HepG2 (cell line): ENCODE measurements around the gene RASD2. TPM values are rescaled to one million over a fixed set of nuclear protein-coding genes. Genes with fewer than 3 reads are reported as not detected.

Source experiments
- ATAC-seq: fragments of 200-7000 bp; cut with Tn5 transposase; 3 replicates; pipeline ENCODE4 v1.9.1; 2020; ENCODE audit warnings: mild to moderate bottlenecking, moderate library complexity
- BruUV-seq: library from RNA; stranded (reverse); fragments of 400-500 nt; replicated peaks from 2 replicates; lab custom pipeline; 2021; lab: Mats Ljungman, UMichigan
- CTCF ChIA-PET: fragments of 300-600 bp; formaldehyde crosslinking; extraction: SDS; loops from one replicate; lab custom pipeline; 2021; ENCODE audit warnings: low total read pairs, inconsistent platforms, low intra/inter-chr PET ratio; lab: Yijun Ruan, JAX
- POLR2A ChIA-PET: fragments of 350-600 bp; sonication (Branson Sonifier 250); formaldehyde crosslinking; loops from one replicate; lab custom pipeline; 2020; ENCODE audit warnings: antibody characterized with exemption, inconsistent platforms; lab: Yijun Ruan, JAX
- DNase-seq: peaks from one replicate; pipeline ENCODE4 v3.0.0-alpha.2; 2015; ENCODE audit warnings: low spot score
- FAIRE-seq: peaks from 3 replicates; lab custom pipeline; 2011; peaks lifted over from hg19 to GRCh38; lab: Jason Lieb, UNC
- H2AFZ ChIP-seq: one replicate; pipeline ENCODE4 v1.6.1; 2011; ENCODE audit warnings: low read length, inconsistent platforms
- H3K27ac ChIP-seq: fragments of 300-600 bp; 3 replicates; pipeline ENCODE4 v1.8.0; 2011; ENCODE audit warnings: mixed run types, mild to moderate bottlenecking, mixed read lengths, low read length, inconsistent platforms; ENCODE audit not compliant: insufficient read depth; ENCODE audit errors: extremely low read length
- H3K27me3 ChIP-seq, 2 experiments: fragments of 200-600 bp in 1 of 2; 2 replicates in 1 of 2; 3 replicates in 1 of 2; pipeline versions ENCODE4 v1.6.0 to v1.8.0; 2011; ENCODE audit warnings: low read length in 2 of 2, mild to moderate bottlenecking in 2 of 2, moderate library complexity in 2 of 2, inconsistent platforms in 1 of 2; ENCODE audit not compliant: insufficient read depth in 2 of 2, control insufficient read depth in 1 of 2
- H3K36me3 ChIP-seq, 2 experiments: fragments of 200-600 bp in 1 of 2; replicated peaks in 1 of 2; 2 replicates in 1 of 2; 3 replicates in 1 of 2; pipeline versions ENCODE4 v1.5.1 to v1.8.0; 2011; ENCODE audit warnings: low read length in 2 of 2, inconsistent platforms in 1 of 2; ENCODE audit not compliant: insufficient read depth in 2 of 2, control insufficient read depth in 1 of 2
- H3K4me1 ChIP-seq: 2 replicates; pipeline ENCODE4 v1.5.1; 2012; ENCODE audit warnings: low read length, inconsistent platforms; ENCODE audit not compliant: insufficient read depth
- H3K4me2 ChIP-seq: 2 replicates; pipeline ENCODE4 v1.6.0; 2011; ENCODE audit warnings: low read depth, low read length, inconsistent platforms
- H3K4me3 ChIP-seq, 3 experiments: fragments of 200-600 bp in 1 of 3; sonication (generic), shearing (Covaris generic) in 1 of 3; replicated peaks in 1 of 3; 2 replicates each; pipeline ENCODE4 v1.5.1; 2011 to 2016; ENCODE audit warnings: low read length in 3 of 3, inconsistent platforms in 2 of 3, low read depth in 2 of 3, mild to moderate bottlenecking in 2 of 3, control low read depth in 1 of 3, mixed read lengths in 1 of 3; ENCODE audit not compliant: insufficient read depth in 1 of 3
- H3K79me2 ChIP-seq: one replicate; pipeline ENCODE4 v1.6.1; 2011; ENCODE audit warnings: low read length, inconsistent platforms; ENCODE audit not compliant: insufficient read depth
- H3K9ac ChIP-seq: 2 replicates; pipeline ENCODE4 v1.6.0; 2011; ENCODE audit warnings: mild to moderate bottlenecking, low read depth, low read length, inconsistent platforms; ENCODE audit not compliant: insufficient read depth
- H3K9me3 ChIP-seq: 2 replicates; pipeline ENCODE4 v1.5.1; 2012; ENCODE audit warnings: mild to moderate bottlenecking, low read length
- H4K20me1 ChIP-seq: 2 replicates; pipeline ENCODE4 v1.6.0; 2011; ENCODE audit warnings: inconsistent platforms, mild to moderate bottlenecking, low read length, moderate library complexity; ENCODE audit not compliant: insufficient read depth
- CAMTA2 ChIP-seq: sonication (generic); formaldehyde crosslinking; IDR thresholded peaks from 2 replicates; pipeline ENCODE4 v1.4.0; 2020; ENCODE audit warnings: mild to moderate bottlenecking, missing genetic modification reagents, borderline replicate concordance
- FLYWCH1 ChIP-seq: sonication (generic); formaldehyde crosslinking; IDR thresholded peaks from 2 replicates; pipeline ENCODE4 v1.8.1; 2023; ENCODE audit warnings: mild to moderate bottlenecking, missing genetic modification reagents
- KMT2A ChIP-seq: sonication (generic); formaldehyde crosslinking; IDR thresholded peaks from 2 replicates; pipeline ENCODE4 v1.4.0; 2020; ENCODE audit warnings: missing genetic modification reagents
- NFKB2 ChIP-seq: sonication (generic); formaldehyde crosslinking; IDR thresholded peaks from 2 replicates; pipeline ENCODE4 v1.4.0; 2020; ENCODE audit warnings: missing genetic modification reagents, borderline replicate concordance
- SOX5 ChIP-seq: IDR thresholded peaks from 2 replicates; pipeline ENCODE4 v1.6.1; 2016; ENCODE audit warnings: borderline replicate concordance
- ZNF512 ChIP-seq: sonication (generic); formaldehyde crosslinking; IDR thresholded peaks from 2 replicates; pipeline ENCODE4 v1.4.0; 2020; ENCODE audit warnings: mild to moderate bottlenecking, missing genetic modification reagents
- ZNF569 ChIP-seq: sonication (generic); formaldehyde crosslinking; IDR thresholded peaks from 2 replicates; pipeline ENCODE4 v1.5.0; 2020; ENCODE audit warnings: mild to moderate bottlenecking, missing genetic modification reagents, moderate library complexity, borderline replicate concordance
- ZNF768 ChIP-seq: sonication (generic); formaldehyde crosslinking; IDR thresholded peaks from 2 replicates; pipeline ENCODE4 v1.4.0; 2020; ENCODE audit warnings: missing genetic modification reagents
- WGBS: methylation state at CpG from one replicate; pipeline ENCODE4 v1.1.6; 2017; ENCODE audit warnings: low lambda C conversion rate; 5-methylcytosine and 5-hydroxymethylcytosine counted together
- in situ Hi-C: cut with HindIII; loops from 2 replicates; pipeline ENCODE4 v1.10.0; 2017; ENCODE audit warnings: low pct_unique_long_range_greater_than_20kb; ENCODE audit not compliant: extremely low pct_ligation_motif_present
- intact Hi-C: fragments of 100-400 bp; cut with micrococcal nuclease; formaldehyde crosslinking; loops from one replicate; pipeline ENCODE4 v1.10.0; 2022; ENCODE audit not compliant: unreplicated experiment
- polyA plus RNA-seq, 8 experiments: library from polyadenylated mRNA; depleted of rRNA in 3 of 8; stranded (reverse) in 7 of 8; unstranded in 1 of 8; fragments of >200 nt; fragmentation: Illumina TruSeq in 4 of 8; extraction: Trizol in 4 of 8; gene quantifications; 2 replicates each; pipeline versions ENCODE4 v1.2.1 to v1.2.3, GENCODE V29; 2011 to 2016; ENCODE audit warnings: low read depth in 4 of 8, missing spikeins in 1 of 8, mixed read lengths in 1 of 8; ENCODE audit not compliant: insufficient read depth in 1 of 8
- total RNA-seq, 5 experiments: library from RNA; depleted of rRNA; stranded (reverse); fragments of >200 nt; fragmentation: Illumina TruSeq; extraction: Trizol; gene quantifications; 2 replicates each; pipeline ENCODE4 v1.2.3, GENCODE V29; 2016; ENCODE audit warnings: low read depth in 1 of 5

Gene RASD2
- total and polyA plus RNA-seq, 2 of the 13 experiments (the other 11 are each of a cell fraction or from before 2014, with no cell fraction given) = not detected

GRCh38 chr22:35596821-35597220 is 56.2 kb downstream of the RASD2 start:
- no TSS peak for BruUV-seq
- Histone ChIP-seq H3K36me3 (no peaks in the 10 kb centered on the region), H3K27ac (no peak overlapping the region), H3K4me3 (no peak overlapping the region), H2AFZ (no peak overlapping the region), H3K9me3 (no peaks in the 10 kb centered on the region), H3K9ac (no peak overlapping the region), H4K20me1 (no peaks in the 10 kb centered on the region), H3K27me3 (peaks cover 2 to 6% of the 10 kb centered on the region in 2 experiments; a peak in 2 of 5 replicates), H3K79me2 (no peaks in the 10 kb centered on the region), H3K4me2 (no peak overlapping the region), H3K4me1 (peaks cover 10% of the 10 kb centered on the region)
- ChIA-PET POLR2A (no interaction called here), CTCF (no interaction called here)
- FAIRE-seq (no peak), ATAC-seq (no peak), DNase-seq (no peak)
- WGBS = 25% methylated on average over 5 of the region's 7 CpGs
- TF ChIP-seq ZNF569 (no peak), FLYWCH1 (no peak), ZNF768 (no peak), ZNF512 (CRISPR knock-in tag) (no peak), SOX5 (CRISPR knock-in tag) (no peak), KMT2A (no peak), CAMTA2 (CRISPR knock-in tag) (no peak), NFKB2 (CRISPR knock-in tag) (no peak)
- in situ Hi-C loops = no loop called here
- intact Hi-C loops = no loop called here
